NCI-H1092 (cell line): ENCODE measurements around the gene INTS14.
"Not testable (repeated sequence)": the region's sequence is repeated elsewhere in the genome, so short reads cannot be mapped to it uniquely, and the experiment has no call there.

Experiments
- DNase-seq: peaks from one replicate; lab custom pipeline; 2025; lab: John Stamatoyannopoulos, UW

Gene INTS14

DNA sequence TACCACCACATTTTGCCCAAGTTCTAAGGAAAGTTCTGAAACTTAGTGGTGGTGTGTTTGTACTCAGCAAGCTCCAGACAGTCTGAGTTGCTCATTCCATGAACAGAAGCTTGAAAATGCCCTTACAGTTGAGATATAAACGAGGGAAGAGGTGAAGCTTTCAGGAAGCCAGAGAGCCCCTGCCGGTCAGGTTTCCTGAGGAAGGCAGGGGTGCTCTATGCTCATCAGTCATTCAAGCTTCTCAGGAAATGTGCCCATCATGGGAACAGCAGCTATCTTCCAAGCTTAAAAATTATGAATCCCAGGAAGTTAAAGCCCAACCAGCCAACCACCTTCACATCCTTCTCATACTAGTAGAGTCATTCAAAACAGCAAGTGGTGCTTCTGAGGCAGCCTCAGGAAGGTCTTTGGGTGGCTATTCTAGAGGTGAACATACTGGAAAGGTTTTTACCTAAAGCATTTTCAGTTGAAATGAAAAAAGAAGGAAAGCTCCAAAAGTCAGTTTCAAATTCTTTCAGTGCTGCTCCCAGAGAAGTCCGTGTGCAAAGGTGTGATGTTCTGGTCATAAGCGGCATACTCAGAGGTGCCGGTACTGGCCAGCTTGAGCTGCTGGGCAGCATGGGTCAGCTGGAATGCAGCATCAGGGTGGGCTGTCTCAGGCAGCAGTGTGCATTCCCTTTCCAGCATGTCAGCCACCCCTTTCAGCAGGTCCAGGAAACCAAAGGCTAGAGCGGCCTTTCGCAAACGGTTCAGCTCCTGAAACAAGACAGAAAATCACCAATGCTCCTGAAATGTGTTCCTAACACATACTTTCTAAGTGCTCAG is 31.8 kb downstream of the INTS14 start:
- DNase-seq, result no peak

DNA sequence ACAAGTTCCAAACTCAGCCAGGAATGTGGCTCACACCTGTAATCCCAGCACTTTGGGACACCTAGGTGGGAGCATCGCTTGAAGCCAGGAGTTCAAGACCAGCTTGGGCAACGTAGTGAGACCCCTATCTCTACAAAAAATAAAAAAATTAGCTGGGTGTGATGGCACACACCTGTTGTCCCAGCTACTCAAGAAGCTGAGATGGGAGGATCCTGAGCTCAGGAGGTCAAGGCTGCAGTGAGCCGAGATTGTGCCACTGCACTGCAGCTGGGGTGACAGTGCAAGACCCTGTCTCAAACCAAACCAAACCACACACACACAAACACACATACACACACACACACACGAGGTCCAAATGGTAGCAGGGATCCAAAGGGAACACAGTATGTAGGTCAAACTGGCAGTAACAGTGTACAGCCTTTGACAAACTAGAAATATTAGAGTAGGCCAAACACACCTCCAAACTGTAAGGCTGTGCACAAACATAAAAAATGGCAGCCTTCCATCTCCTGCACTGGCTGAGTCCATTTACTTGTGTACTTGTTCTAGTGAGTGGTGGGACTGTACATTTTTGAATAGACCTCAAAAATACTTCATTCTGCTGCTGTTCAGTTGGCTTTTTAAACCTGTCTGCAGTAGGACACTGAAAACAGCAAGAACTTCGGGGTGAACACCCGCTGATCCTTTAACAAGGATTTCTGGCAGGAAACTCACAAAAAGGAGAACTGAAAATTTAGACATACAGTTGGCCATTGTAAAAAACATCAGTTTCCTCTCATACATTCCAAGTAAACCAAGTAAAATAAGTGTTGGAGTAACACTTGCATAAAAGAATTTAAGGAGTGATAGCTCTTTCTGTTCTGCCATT is 33.6 kb downstream of the INTS14 start:
- no peak for DNase-seq

DNA sequence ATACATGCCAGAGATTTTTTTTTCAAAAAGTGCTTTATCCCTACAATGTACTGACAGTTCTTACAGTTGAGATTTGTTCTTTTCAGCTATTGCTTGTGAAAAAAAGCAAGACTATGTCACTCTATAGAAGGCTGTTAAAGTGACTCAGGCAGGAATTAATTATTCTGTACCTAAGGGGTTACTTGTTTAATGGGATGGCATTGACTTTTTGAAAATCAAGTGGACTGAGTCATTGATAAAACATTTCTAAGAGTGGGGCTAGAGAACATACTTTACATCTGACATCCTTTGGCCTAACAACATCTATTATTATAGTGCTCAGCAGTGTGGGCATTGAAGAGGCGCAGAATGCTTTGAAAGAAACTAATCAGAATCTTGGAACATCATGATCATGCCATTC is 34.3 kb downstream of the INTS14 start:
- no peak for DNase-seq

DNA sequence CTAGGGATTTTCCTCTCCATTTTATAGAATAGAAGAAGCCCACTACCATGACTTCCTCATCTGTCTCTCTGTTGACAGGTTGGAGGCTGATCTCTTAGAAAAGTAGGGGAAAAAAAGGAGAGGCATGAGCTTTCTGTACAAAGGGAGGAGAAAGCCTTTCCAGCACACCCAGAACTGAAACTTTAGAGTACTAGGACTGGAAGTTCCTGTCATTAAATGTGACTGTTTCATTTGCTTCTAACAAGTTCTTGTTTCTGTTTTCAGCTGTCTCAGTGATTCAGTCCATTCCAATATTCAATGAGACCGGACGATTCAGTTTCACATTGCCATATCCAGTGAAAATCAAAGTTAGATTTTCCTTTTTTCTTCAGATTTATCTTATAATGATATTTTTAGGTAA is 39.0 kb downstream of the INTS14 start:
- DNase-seq, result no peak

- DNase-seq, result no peak
Measured at GRCh38 chr15:65569728-65570127, 41.2 kb downstream of the INTS14 start.

DNA sequence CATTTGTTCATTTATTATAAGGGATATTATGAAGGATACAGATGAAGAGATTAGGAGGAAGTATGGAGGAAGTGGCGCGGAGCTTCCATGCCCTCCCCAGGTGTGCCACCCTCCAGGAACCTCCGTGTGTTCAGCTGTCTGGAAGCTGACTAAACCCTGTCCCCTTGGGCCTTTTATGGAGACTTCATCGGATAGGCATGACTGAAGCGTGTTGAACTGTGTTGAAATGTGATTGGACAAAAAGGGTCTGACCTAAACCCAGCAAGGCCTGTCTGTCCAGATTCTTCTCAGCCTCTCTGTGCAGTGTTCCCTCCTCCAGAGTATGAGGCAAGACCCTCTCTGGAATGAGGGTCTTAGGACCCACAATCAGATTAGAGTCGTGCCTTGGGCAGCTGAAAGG is 49.0 kb downstream of the INTS14 start:
- no peak for DNase-seq

- no peak for DNase-seq
Measured at GRCh38 chr15:65559941-65560340, 51.0 kb downstream of the INTS14 start.

GRCh38 chr15:65558997-65559760 is 51.8 kb downstream of the INTS14 start:
- no peak for DNase-seq

- no peak for DNase-seq
Measured at GRCh38 chr15:65558336-65558735, 52.6 kb downstream of the INTS14 start.

GRCh38 chr15:65556622-65557021 is 54.3 kb downstream of the INTS14 start:
- DNase-seq, result no peak

- DNase-seq, result no peak
Measured at GRCh38 chr15:65553691-65554090, 57.2 kb downstream of the INTS14 start.

GRCh38 chr15:65552851-65553250 is 58.1 kb downstream of the INTS14 start:
- not testable (repeated sequence) for DNase-seq

DNA sequence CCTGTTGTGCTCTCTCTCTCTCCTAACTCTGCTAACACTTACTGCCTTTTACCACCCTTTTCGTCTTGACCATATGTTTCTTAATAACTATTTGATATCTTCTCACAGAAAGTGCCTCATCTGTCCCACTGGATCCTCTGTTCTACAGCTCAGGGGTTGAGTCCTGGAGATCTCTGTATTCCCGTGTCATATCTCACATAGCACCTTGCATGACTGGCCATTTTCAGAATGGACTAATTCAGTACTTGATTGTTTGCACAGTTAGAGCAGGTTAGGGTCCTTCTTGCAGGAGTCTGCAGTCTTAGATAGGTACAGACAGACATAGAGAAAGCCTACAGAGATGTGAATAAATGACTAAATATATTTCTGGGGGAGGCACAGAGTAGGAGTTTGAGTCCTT is 59.7 kb downstream of the INTS14 start:
- no peak for DNase-seq

DNA sequence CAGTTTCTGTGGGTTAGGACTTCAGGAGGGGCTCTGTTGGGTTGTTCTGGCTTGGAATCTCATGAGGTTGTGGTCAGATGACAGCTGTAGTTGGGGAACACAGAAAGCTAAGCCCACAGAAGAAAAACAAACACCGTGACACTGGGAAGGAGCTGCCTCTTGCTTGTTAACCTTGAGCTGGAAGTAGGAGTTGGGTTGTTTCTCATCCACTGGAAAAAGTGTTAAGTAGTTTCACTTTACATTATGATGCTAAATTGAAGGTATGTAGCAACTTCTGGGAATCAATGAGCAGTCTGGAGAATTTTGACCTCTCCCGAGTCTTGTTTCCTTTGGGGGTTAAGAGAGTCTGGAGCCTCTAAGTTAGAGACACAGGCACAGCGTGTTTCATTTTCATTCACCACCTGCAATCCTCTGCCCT is 60.2 kb downstream of the INTS14 start:
- DNase-seq, result no peak

GRCh38 chr15:65549288-65549687 is 61.6 kb downstream of the INTS14 start:
- not testable (repeated sequence) for DNase-seq

DNA sequence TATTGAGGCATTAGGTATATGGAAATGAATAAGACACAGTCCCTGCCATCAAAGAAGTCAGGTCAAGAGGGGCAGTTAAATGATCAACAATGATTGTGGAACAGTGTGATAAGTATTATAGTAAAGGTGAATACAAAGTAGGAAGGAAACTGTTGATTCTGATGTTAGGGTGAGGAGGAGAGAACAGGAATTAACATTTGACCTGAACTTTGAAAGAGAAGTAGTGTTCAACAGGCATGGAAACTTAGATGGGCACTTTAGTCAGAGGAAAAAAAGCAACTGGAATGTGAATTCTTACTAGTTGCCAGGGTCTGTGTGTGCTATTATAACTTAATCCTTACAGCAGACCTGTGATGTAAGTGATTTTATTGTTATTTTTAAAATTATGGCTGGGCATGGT is 63.1 kb downstream of the INTS14 start:
- no peak for DNase-seq

DNA sequence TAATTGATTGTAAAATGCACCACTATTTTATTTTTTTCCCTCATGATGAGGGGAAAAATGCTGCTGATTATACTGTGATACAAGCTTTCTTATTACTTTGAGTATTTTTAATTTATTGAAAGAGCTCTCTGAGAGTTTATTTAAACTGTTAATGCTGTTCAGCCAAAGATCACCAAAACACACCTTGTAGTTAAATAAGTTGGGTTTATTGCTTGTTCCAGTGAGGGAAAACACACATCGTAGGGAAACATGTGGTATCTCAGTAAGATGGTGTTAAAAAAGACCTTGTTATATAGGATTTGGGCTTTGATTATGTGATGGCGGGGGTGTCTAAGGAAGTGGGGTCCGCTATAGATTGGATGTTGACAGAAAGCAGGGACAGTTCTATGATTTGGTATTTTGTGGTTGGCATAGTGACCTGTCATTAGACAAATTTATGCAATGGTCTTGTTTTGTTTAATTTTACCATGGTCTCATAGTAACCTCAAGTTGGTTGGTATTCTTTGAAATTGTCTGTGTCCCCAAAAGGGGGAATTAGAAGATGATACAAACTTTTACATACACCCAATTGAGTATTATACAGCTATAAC is 69.6 kb downstream of the INTS14 start:
- DNase-seq, result no peak

- DNase-seq, result no peak
Measured at GRCh38 chr15:65540314-65540713, 70.6 kb downstream of the INTS14 start.

DNA sequence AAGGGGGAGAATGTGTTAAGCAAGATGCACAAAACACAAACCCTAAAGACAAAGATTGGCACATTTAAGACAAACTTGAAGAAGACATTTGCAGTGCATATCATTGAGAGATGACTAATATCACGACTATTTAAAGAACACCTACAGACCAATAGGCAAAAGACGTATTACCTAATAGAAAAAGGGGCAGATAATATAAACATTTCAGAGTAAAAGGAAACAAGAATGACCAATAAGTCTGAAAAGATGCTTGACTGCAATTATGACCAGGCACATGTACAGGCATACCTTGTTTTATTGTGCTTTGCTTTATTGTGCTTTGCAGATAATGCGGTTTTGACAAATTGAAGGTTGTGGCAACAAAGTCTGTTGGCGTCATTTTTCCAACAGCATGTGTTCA is 75.7 kb downstream of the INTS14 start:
- DNase-seq, result no peak

- no peak for DNase-seq
Measured at GRCh38 chr15:65533057-65533756, 77.7 kb downstream of the INTS14 start.

DNA sequence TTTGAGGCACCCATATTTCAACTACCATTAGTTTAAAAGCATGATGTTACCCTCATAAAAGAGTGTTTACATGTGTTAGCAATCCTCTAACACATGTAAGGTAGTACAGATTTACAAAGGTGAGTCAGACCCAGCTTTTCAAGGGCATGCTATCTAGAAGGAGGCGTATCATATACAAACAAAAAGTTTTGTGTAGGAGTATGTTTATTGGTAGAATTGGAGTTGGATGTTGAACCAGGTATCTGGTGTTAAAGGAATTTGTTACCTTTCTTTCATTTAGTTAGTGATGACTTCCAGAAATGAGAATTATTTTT is 78.2 kb downstream of the INTS14 start:
- DNase-seq, result no peak
